ENCODE data around the gene AMIGO3. TPM values are rescaled to one million over a fixed set of nuclear protein-coding genes. Genes with fewer than 3 reads are reported as not detected.

AMIGO3 gene
- total RNA-seq, 1 experiment from 2014 or later: 1.0 TPM

DNA sequence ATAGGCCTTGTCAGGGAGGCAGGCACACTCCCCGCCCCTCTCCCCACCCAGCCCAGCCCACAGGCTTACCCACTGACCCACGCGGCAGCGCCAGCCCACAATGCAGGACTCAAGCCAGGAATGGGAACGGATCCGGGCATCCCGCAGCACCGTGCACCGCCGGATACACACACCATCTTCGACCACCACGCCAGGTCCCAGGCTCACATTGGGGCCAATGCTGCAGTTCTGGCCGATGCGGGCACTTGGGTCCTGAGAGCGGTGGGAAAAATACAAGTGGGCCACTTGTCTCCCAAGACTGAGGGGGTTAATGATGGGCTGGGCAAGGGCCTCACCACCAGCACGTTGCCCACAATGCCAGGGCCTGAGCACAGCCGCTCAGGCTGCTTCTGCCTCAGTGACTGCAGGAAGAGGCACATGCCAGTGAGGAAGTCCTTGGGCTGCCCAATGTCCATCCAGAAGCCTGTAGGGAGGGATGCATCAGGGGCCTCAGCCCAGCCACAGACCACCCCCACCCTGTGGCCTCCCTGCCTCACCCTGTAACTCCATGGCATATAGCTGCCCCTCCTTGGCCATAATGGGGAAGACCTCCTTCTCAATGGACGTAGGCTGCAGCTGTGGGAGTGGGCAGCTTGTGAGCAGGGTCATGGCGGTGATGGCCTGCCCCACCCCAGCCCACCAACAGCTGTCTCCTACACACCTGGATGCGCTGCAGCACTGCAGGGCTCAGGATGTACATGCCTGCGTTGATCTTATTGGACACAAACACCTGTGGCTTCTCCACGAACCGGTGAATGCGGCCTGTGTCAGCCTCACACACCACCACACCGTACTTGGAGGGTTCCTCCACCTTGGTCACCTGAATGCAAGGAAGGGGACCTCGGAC lies 2.7 kb upstream of the AMIGO3 start:
- ChIA-PET POLR2A (ENCODE audit: unreplicated experiment) (interaction anchor here (0.5 kb wide), 1 partner anchor 711 kb away, joined by 6 read pairs; no protein-coding TSS in a partner anchor), CTCF (no interaction called here)
- H3K9me2 ChIP-seq (ENCODE audit: insufficient read depth): no peaks in the 10 kb centered on the region
- H3K4me3 ChIP-seq: no peak overlapping the region; the same call in 1 of the 2 replicates
- peaks cover 9% of the 10 kb centered on the region for H3K79me2 ChIP-seq (ENCODE audit: low read depth)
- DNase-seq: no peak
- intact Hi-C loops (cut with micrococcal nuclease; ENCODE audit: unreplicated experiment): loop anchor here (2.0 to 5.0 kb wide), 2 partner anchors 49 to 80 kb away; partner anchors contain the start of gene INKA1
- H3K36me3 ChIP-seq (ENCODE audit: low read depth): no peaks in the 10 kb centered on the region
- H3K4me1 ChIP-seq (replicated peaks; ENCODE audit: insufficient read depth): peaks cover 13% of the 10 kb centered on the region; the same call in 1 of the 2 replicates
- no peaks in the 10 kb centered on the region for H3K9me3 ChIP-seq (ENCODE audit: insufficient read depth, low read depth)
- TF ChIP-seq EZH2 (IDR thresholded peaks at IDR 0.05; ENCODE audit: low read depth): no peak
- TF ChIP-seq, protein P1, sequence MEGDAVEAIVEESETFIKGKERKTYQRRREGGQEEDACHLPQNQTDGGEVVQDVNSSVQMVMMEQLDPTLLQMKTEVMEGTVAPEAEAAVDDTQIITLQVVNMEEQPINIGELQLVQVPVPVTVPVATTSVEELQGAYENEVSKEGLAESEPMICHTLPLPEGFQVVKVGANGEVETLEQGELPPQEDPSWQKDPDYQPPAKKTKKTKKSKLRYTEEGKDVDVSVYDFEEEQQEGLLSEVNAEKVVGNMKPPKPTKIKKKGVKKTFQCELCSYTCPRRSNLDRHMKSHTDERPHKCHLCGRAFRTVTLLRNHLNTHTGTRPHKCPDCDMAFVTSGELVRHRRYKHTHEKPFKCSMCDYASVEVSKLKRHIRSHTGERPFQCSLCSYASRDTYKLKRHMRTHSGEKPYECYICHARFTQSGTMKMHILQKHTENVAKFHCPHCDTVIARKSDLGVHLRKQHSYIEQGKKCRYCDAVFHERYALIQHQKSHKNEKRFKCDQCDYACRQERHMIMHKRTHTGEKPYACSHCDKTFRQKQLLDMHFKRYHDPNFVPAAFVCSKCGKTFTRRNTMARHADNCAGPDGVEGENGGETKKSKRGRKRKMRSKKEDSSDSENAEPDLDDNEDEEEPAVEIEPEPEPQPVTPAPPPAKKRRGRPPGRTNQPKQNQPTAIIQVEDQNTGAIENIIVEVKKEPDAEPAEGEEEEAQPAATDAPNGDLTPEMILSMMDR (conservative IDR thresholded peaks at IDR 0.05): no peak
- H3K27ac ChIP-seq: no peak overlapping the region
- no peak overlapping the region for H2AFZ ChIP-seq
- no peaks in the 10 kb centered on the region for H3K27me3 ChIP-seq (ENCODE audit: insufficient read depth, low read depth)
- peak overlapping the region; percentile 93 for H3K4me2 ChIP-seq
- H4K20me1 ChIP-seq (ENCODE audit: insufficient read depth): no peaks in the 10 kb centered on the region
- no TSS peak for BruUV-seq (replicated peaks)
- peaks cover 15% of the 10 kb centered on the region; the same call in 1 of the 2 replicates for H3F3A ChIP-seq (ENCODE audit: insufficient read depth, low read depth)

DNA sequence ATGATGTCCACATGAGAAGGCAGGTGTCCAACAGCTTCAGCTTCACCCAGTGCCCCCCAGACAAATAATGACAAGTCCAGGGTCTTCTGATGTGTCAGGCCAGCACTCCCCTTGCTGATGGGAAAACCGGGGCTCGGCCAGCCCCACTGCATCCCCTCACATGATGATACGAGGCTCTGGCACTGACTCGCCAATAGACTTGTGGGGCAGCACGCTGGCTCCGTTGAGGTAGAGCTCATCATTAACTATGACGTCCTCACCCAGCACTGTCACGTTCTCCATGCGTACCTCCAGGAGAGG lies 2.1 kb upstream of the AMIGO3 start:
- no peaks in the 10 kb centered on the region for H3K27me3 ChIP-seq (ENCODE audit: insufficient read depth, low read depth)
- H3K9me2 ChIP-seq (ENCODE audit: insufficient read depth): no peaks in the 10 kb centered on the region
- ChIA-PET CTCF (no interaction called here), POLR2A (ENCODE audit: unreplicated experiment) (no interaction called here)
- H3K4me3 ChIP-seq: no peak overlapping the region
- intact Hi-C loops (cut with micrococcal nuclease; ENCODE audit: unreplicated experiment): loop anchor here (5.0 kb wide), 1 partner anchor 81 kb away; the partner anchor contains the start of gene INKA1
- no TSS peak for BruUV-seq (replicated peaks)
- H3K4me1 ChIP-seq (replicated peaks; ENCODE audit: insufficient read depth): peaks cover 13% of the 10 kb centered on the region; the same call in 1 of the 2 replicates
- H3K9me3 ChIP-seq (ENCODE audit: insufficient read depth, low read depth): no peaks in the 10 kb centered on the region
- H3K27ac ChIP-seq: no peak overlapping the region
- H3K36me3 ChIP-seq (ENCODE audit: low read depth): no peaks in the 10 kb centered on the region
- no peak overlapping the region for H2AFZ ChIP-seq
- H4K20me1 ChIP-seq (ENCODE audit: insufficient read depth): no peaks in the 10 kb centered on the region
- H3K4me2 ChIP-seq: no peak overlapping the region
- peaks cover 9% of the 10 kb centered on the region for H3K79me2 ChIP-seq (ENCODE audit: low read depth)
- H3F3A ChIP-seq (ENCODE audit: insufficient read depth, low read depth): peaks cover 15% of the 10 kb centered on the region; the same call in 1 of the 2 replicates
- TF ChIP-seq, protein P1 (conservative IDR thresholded peaks at IDR 0.05): no peak
- TF ChIP-seq EZH2 (IDR thresholded peaks at IDR 0.05; ENCODE audit: low read depth): no peak
- DNase-seq: no peak

DNA sequence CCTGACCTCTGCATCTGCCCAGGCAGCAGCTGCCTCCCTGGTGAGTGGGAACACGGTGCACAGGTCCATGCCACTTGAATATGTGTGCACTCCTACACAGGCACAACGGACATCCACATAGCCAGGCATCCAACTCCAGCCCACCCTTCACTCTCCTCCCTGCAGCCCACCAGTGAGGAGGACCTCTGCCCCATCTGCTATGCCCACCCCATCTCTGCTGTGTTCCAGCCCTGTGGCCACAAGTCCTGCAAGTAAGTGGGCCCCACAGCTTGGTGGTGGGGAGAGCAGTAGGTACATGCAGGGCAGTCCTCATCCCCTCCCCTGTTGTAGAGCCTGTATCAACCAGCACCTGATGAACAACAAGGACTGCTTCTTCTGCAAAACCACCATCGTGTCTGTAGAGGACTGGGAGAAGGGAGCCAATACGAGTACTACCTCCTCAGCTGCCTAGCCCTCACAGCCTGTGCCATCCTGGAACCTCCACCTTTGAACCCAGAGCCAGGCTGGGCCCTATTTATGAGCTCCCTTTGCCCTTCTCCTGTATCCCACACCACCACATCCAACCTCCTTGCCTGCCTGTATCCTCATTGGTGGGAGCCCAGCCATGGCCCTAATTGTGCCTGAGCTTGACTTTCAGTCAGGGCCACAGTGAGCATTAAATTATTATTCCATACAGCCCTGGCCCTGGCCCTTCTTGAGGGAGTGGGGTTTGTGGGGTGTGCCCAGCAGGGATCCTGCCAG lies 1.5 kb upstream of the AMIGO3 start:
- no TSS peak for BruUV-seq (replicated peaks)
- Histone ChIP-seq H3K9me2 (ENCODE audit: insufficient read depth) (no peaks in the 10 kb centered on the region), H3K4me2 (no peak overlapping the region), H3K36me3 (ENCODE audit: low read depth) (no peaks in the 10 kb centered on the region), H3F3A (ENCODE audit: insufficient read depth, low read depth) (peaks cover 15% of the 10 kb centered on the region; the same call in 1 of the 2 replicates), H2AFZ (no peak overlapping the region), H3K4me1 (replicated peaks; ENCODE audit: insufficient read depth) (peaks cover 13% of the 10 kb centered on the region; the same call in 1 of the 2 replicates), H3K4me3 (no peak overlapping the region), H4K20me1 (ENCODE audit: insufficient read depth) (no peaks in the 10 kb centered on the region), H3K27ac (no peak overlapping the region), H3K27me3 (ENCODE audit: insufficient read depth, low read depth) (no peaks in the 10 kb centered on the region), H3K9me3 (ENCODE audit: insufficient read depth, low read depth) (no peaks in the 10 kb centered on the region), H3K79me2 (ENCODE audit: low read depth) (peaks cover 9% of the 10 kb centered on the region)
- TF ChIP-seq, protein P1 (conservative IDR thresholded peaks at IDR 0.05): no peak
- TF ChIP-seq EZH2 (IDR thresholded peaks at IDR 0.05; ENCODE audit: low read depth): no peak
- intact Hi-C loops (cut with micrococcal nuclease; ENCODE audit: unreplicated experiment): loop anchor here (5.0 kb wide), 1 partner anchor 81 kb away; the partner anchor contains the start of gene INKA1
- CTCF ChIA-PET: no interaction called here
- DNase-seq: no peak
- POLR2A ChIA-PET (ENCODE audit: unreplicated experiment): no interaction called here
